GM18519 (cell line): Measurements from ENCODE around the gene SLC6A6.

Source experiments
- ATAC-seq: cut with Tn5 transposase; IDR thresholded peaks from one replicate; pipeline ENCODE4 v1.9.1; 2021; ENCODE audit warnings: mild to moderate bottlenecking, moderate library complexity; ENCODE audit not compliant: unreplicated experiment, low FRiP score

Gene SLC6A6

GRCh38 chr3:14461006-14461747 lies 58.8 kb downstream of the SLC6A6 start:
- no peak for ATAC-seq

GRCh38 chr3:14461748-14462324 lies 59.4 kb downstream of the SLC6A6 start:
- ATAC-seq = no peak

- no peak for ATAC-seq
Measured at GRCh38 chr3:14462738-14463137, 60.3 kb downstream of the SLC6A6 start.

- ATAC-seq = no peak
Measured at GRCh38 chr3:14463330-14464140, 61.1 kb downstream of the SLC6A6 start.

GRCh38 chr3:14464141-14464465 lies 61.7 kb downstream of the SLC6A6 start:
- ATAC-seq = no peak

GRCh38 chr3:14464521-14464920 lies 62.1 kb downstream of the SLC6A6 start:
- ATAC-seq = no peak

GRCh38 chr3:14465425-14465824 lies 63.0 kb downstream of the SLC6A6 start:
- no peak for ATAC-seq

- no peak for ATAC-seq
Measured at GRCh38 chr3:14466179-14466903, 63.9 kb downstream of the SLC6A6 start.

- no peak for ATAC-seq
Measured at GRCh38 chr3:14467814-14468620, 65.6 kb downstream of the SLC6A6 start.

- ATAC-seq = no peak
Measured at GRCh38 chr3:14468621-14468981, 66.2 kb downstream of the SLC6A6 start.

- no peak for ATAC-seq
Measured at GRCh38 chr3:14470461-14470860, 68.1 kb downstream of the SLC6A6 start.

- ATAC-seq = no peak
Measured at GRCh38 chr3:14471016-14471415, 68.6 kb downstream of the SLC6A6 start.

GRCh38 chr3:14471690-14472089 lies 69.3 kb downstream of the SLC6A6 start:
- no peak for ATAC-seq

- ATAC-seq = no peak
Measured at GRCh38 chr3:14472471-14473351, 70.3 kb downstream of the SLC6A6 start.

- ATAC-seq = no peak
Measured at GRCh38 chr3:14473411-14473891, 71.0 kb downstream of the SLC6A6 start.

GRCh38 chr3:14474363-14475081 lies 72.1 kb downstream of the SLC6A6 start:
- no peak for ATAC-seq

- ATAC-seq = no peak
Measured at GRCh38 chr3:14475621-14476020, 73.2 kb downstream of the SLC6A6 start.

GRCh38 chr3:14476583-14477265 lies 74.3 kb downstream of the SLC6A6 start:
- no peak for ATAC-seq
